Mammary epithelial cell (primary cell): ENCODE results near the gene SMIM24.

ENCODE experiments used
- EZH2 ChIP-seq: IDR thresholded peaks from 2 replicates; pipeline ENCODE4 v1.6.1; 2012; ENCODE audit warnings: low read length, inconsistent platforms, borderline replicate concordance
- TF ChIP-seq, protein P1 (sequence below), 2 donors: IDR thresholded peaks in 1 of 2; conservative IDR thresholded peaks in 1 of 2; 2 replicates each; pipeline ENCODE4 v1.5.1; 2011 to 2012; ENCODE audit warnings: inconsistent platforms in 2 of 2, low read length in 2 of 2, mild to moderate bottlenecking in 2 of 2, control low read depth in 1 of 2, low read depth in 1 of 2; ENCODE audit not compliant: insufficient read depth in 1 of 2; ENCODE audit errors: extremely low read depth in 1 of 2

DNA sequence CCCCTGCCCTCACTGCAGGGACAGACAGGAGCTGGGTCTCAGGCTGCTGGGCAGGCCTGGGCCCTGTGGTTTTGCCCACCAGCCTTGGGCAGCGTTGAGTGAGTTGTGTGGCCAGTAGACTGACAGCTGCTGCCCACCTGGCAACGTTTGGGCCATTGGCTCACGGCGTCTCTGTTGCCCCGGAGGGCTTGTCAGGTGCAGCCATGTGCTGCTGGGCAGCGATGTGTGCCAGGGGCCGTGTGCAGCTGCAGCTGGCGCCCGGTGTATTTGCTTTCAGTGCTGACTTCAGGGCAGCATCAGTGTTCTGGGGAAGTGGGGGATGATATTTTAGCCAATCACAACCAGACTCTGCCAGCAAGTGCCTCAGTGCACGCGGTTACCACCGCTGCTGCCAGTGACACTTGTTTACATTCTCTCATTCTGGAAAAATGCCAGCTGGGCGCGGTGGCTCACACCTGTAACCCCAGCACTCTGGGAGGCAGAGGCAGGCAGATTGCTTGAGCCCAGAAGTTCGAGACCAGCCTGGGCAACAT lies 36.4 kb upstream of the SMIM24 start:
- TF ChIP-seq, protein P1, sequence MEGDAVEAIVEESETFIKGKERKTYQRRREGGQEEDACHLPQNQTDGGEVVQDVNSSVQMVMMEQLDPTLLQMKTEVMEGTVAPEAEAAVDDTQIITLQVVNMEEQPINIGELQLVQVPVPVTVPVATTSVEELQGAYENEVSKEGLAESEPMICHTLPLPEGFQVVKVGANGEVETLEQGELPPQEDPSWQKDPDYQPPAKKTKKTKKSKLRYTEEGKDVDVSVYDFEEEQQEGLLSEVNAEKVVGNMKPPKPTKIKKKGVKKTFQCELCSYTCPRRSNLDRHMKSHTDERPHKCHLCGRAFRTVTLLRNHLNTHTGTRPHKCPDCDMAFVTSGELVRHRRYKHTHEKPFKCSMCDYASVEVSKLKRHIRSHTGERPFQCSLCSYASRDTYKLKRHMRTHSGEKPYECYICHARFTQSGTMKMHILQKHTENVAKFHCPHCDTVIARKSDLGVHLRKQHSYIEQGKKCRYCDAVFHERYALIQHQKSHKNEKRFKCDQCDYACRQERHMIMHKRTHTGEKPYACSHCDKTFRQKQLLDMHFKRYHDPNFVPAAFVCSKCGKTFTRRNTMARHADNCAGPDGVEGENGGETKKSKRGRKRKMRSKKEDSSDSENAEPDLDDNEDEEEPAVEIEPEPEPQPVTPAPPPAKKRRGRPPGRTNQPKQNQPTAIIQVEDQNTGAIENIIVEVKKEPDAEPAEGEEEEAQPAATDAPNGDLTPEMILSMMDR (conservative IDR thresholded peaks at IDR 0.05 in 1 of 2, IDR thresholded peaks at IDR 0.05 in 1 of 2; ENCODE audit: extremely low read depth in 1 of 2, insufficient read depth in 1 of 2, low read depth in 1 of 2, low read length in 2 of 2), result no peak
- no peak for TF ChIP-seq EZH2
